Mononuclear cell (primary cell): ENCODE results near the gene ATP9A. TPM values are rescaled to one million over a fixed set of nuclear protein-coding genes. Genes with fewer than 3 reads are reported as not detected.
"Not testable (repeated sequence)": the region's sequence is repeated elsewhere in the genome, so short reads cannot be mapped to it uniquely, and the experiment has no call there.

ENCODE experiments used
- H3K27me3 ChIP-seq: 2 replicates; pipeline ENCODE4 v1.6.0; 2011; ENCODE audit warnings: low read length, control low read depth; ENCODE audit not compliant: insufficient read depth
- H3K4me1 ChIP-seq: 2 replicates; pipeline ENCODE4 v1.5.1; 2011; ENCODE audit warnings: mild to moderate bottlenecking, low read length, control low read depth; ENCODE audit not compliant: insufficient read depth
- H3K4me3 ChIP-seq: 2 replicates; pipeline ENCODE4 v1.5.1; 2011; ENCODE audit warnings: mild to moderate bottlenecking, low read length, moderate library complexity
- H3K9me3 ChIP-seq: 2 replicates; pipeline ENCODE4 v1.5.1; 2011; ENCODE audit warnings: low read depth, mild to moderate bottlenecking, control low read depth, low read length
- total RNA-seq: library from RNA; depleted of rRNA; stranded (reverse); fragments of >200 nt; gene quantifications from one replicate; pipeline ENCODE4 v1.2.3, GENCODE V29; 2012

ATP9A gene, protein sequence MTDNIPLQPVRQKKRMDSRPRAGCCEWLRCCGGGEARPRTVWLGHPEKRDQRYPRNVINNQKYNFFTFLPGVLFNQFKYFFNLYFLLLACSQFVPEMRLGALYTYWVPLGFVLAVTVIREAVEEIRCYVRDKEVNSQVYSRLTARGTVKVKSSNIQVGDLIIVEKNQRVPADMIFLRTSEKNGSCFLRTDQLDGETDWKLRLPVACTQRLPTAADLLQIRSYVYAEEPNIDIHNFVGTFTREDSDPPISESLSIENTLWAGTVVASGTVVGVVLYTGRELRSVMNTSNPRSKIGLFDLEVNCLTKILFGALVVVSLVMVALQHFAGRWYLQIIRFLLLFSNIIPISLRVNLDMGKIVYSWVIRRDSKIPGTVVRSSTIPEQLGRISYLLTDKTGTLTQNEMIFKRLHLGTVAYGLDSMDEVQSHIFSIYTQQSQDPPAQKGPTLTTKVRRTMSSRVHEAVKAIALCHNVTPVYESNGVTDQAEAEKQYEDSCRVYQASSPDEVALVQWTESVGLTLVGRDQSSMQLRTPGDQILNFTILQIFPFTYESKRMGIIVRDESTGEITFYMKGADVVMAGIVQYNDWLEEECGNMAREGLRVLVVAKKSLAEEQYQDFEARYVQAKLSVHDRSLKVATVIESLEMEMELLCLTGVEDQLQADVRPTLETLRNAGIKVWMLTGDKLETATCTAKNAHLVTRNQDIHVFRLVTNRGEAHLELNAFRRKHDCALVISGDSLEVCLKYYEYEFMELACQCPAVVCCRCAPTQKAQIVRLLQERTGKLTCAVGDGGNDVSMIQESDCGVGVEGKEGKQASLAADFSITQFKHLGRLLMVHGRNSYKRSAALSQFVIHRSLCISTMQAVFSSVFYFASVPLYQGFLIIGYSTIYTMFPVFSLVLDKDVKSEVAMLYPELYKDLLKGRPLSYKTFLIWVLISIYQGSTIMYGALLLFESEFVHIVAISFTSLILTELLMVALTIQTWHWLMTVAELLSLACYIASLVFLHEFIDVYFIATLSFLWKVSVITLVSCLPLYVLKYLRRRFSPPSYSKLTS
- total RNA-seq, result 2.3 TPM

DNA sequence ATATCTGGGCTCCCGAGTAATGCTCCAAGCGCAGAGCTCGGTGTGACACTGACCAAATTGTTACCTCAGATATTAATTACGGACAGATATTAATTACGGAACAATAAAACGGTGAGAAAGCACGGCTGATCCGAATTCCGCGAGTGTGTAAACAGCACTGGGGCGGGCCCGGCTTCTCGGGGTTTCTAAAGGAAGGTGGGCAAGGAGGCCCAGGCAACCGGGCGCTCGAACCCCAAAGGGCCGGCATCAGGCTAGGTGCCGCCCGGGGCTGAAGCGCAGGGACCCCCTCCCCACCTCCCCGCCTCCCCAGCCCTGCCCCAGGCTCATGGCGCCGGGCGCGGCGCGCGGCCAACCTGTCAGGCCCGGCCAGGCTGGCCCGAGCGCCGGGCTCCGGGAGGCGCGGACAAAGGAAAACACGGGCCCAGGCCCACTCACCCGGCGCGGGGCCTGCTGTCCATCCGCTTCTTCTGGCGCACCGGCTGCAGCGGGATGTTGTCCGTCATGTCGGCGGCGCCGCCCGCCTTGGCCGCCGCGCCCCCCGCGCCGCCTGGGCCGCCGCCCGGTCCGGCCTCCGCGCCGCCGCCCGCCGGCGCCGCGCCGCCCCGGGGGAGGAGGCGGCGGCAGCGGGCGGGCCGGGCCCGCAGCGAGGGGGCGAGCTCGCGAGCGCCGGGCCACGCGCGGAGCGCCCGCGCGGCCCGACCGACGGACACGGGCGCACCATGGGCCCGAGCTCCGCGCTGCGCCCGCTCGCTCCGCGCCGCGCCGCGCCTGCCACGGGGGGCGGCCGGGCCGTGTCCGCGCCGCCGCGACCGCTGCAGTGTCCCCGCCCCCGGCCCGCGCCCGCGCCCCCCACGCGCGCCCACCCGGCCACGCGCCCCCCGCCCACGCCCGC, at the start of gene ATP9A:
ATP9A (minus strand) TSS at position 524 of the 892 bp plus-strand sequence; CDS start at position 503, 21 bp downstream.
- Histone ChIP-seq H3K4me1 (peaks cover 6% of the 10 kb centered on the region), H3K27me3 (peaks cover 11% of the 10 kb centered on the region), H3K4me3 (peak within 1 kb of the TSS; percentile 25), H3K9me3 (no peaks in the 10 kb centered on the region)

DNA sequence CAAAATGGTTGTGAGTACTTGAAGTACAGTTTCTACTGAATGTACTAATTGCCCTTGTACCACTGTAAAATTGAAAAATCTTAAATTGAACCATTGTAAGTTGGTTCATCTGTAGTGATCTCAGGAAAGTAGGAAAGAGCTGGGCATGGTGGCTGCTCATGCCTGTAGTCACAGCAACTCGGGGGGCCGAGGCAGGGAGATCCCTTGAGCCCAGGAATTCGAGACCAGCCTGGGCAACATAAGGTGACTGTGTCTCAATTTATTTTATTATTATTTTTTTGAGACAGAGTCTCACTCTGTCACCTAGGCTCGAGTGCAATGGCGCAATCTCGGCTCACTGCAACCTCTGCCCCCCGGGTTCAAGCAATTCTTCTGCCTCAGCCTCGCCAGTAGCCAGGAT, 48.7 kb upstream of the ATP9A start:
- H3K4me3 ChIP-seq, H3K4me1 ChIP-seq, H3K27me3 ChIP-seq, H3K9me3 ChIP-seq: not testable (repeated sequence)

DNA sequence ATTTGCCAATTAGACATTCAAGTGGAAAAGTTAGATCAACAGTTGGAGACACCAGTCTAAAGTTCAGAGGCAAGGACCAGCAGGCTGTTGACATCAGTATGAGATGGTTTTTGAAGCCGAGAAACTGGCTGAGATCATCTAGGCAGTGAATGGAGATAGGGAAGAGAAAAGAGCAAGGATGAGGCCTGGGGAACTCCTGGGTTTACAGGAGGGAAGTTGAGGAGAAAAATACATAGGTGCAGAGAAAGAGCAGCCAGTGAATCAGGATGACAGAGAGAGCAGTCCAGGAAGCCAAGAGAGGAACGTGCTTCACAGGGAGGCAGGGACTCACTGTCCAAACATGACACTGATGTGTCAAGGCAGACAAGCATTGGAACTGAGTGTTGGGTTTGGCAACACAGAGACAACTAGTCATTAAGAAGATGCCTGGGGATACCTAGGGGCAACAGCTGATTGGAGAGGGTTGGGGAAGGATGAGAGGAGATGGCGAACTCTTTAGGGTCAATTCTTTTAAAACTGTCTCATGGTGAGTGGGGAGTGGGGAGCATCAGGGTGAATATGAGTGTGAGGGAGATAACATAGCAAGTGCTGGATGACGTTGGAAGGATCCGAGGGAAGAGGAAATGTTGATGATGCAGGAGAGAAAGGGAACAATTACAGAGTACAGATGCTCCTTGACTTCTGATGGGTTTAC, 47.3 kb upstream of the ATP9A start:
- Histone ChIP-seq H3K4me3 (no peak overlapping the region), H3K9me3 (no peaks in the 10 kb centered on the region), H3K4me1 (no peaks in the 10 kb centered on the region), H3K27me3 (no peaks in the 10 kb centered on the region)

DNA sequence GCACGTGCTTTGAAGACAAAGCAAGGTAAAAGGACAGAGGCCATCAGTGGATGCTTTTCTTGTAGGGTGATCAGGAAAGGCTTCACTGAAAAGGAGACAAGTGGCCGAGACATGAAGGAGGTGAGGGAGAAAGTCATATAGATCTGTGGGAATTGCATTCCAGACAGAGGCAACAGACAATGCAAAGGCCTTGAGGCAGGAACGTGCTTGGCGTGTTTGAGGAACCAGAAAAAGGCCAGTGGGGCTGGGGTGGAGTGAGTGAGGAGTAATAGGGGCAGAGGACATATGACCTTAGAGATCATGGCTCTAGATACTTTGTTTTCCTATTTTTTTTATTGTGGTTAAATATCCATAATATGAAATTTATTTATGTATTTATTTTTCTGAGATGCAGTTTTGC, 44.7 kb upstream of the ATP9A start:
- no peaks in the 10 kb centered on the region for H3K27me3 ChIP-seq
- H3K9me3 ChIP-seq, result no peaks in the 10 kb centered on the region
- no peaks in the 10 kb centered on the region for H3K4me1 ChIP-seq
- H3K4me3 ChIP-seq, result no peak overlapping the region

DNA sequence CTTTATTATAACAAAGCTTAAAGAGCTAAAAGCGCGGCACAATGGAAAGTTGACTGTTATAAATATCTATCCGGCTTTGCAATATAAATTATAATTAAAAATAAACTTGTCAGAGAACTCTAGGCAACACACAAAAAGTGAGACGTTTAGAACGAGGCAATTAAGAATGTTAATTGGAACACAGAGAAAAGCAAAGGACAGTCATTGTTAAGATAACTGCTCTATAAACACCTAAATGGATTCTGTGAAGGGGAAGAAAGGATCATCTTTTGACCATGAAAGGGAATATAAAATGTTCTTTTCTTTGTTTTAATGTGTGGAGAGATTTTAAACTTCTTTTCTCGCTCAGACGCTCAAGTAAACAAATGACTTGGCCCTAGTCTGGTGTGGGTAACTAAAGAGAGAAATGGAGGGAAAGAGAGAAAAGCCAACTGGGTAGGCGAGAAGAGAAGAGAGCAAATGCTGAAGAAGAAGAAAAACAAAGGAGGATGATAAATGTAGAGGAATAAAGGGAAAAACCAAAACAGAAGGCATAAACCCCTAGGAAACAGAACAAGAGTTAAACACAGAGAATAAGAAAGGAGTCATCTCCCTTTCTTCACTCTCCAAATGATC, 43.4 kb upstream of the ATP9A start:
- no peak overlapping the region for H3K4me3 ChIP-seq

DNA sequence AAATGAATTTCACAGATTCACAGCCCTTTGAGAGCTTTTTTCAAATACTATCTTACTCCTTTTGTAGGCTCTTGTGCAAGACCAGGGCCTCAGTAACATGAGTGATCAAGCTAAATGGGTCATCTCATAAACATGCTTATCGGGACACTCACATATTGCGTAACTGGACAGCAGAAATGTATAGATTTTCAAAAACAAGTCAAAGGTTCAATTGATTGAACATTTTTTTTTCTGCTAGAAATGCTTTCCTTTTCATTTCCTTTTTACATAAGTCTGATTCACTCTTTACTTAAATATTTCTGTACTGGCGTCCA, 42.8 kb upstream of the ATP9A start:
- Histone ChIP-seq H3K4me1 (no peaks in the 10 kb centered on the region), H3K4me3 (no peak overlapping the region), H3K9me3 (no peaks in the 10 kb centered on the region), H3K27me3 (no peaks in the 10 kb centered on the region)

More for the DNA sequence above, 43.4 kb upstream of the ATP9A start:
- Histone ChIP-seq H3K9me3 (no peaks in the 10 kb centered on the region), H3K27me3 (no peaks in the 10 kb centered on the region), H3K4me1 (no peaks in the 10 kb centered on the region)

DNA sequence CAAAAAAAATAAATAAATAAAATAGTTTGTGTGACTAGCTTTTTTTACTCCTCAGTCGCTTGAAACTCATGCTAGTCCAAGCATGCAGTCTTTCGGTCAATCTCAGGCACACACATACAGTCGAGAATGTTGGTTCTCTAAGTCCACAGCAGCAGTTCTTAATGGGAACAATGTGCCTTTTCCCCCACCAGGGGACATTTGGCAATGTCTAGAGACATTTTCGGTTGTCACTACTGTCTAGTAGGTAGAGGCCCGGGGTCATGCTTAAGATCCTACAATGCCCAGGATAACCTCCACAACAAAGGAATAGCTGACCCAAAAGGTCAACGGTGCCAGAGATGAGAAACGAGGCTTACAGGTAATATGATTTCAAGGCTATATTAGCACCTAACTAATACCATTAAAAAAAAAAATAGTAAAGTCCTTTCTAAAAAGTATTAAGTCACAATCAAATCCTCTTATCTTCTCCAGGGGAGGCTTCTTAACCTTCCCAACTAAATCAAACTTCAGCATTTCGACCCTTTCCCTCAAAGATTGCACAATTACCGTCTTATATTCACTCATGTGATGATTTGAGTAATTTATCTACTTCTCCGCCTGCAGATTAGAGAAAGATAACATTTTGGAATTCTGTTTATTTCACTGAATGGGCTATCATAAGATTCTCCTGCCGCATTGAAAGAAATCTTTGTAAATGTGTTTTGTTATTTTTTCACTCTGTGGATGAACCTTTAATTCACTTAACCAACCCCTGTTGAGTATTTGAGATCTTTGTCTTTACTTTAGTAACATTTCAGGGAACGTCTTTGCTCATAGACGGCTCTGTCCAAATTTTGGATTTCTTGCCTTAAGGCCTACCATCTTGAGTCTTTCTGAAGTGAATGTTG, 42.2 kb upstream of the ATP9A start:
- no peaks in the 10 kb centered on the region for H3K9me3 ChIP-seq
- H3K27me3 ChIP-seq, result no peaks in the 10 kb centered on the region
- H3K4me1 ChIP-seq, result no peaks in the 10 kb centered on the region
- no peak overlapping the region for H3K4me3 ChIP-seq

DNA sequence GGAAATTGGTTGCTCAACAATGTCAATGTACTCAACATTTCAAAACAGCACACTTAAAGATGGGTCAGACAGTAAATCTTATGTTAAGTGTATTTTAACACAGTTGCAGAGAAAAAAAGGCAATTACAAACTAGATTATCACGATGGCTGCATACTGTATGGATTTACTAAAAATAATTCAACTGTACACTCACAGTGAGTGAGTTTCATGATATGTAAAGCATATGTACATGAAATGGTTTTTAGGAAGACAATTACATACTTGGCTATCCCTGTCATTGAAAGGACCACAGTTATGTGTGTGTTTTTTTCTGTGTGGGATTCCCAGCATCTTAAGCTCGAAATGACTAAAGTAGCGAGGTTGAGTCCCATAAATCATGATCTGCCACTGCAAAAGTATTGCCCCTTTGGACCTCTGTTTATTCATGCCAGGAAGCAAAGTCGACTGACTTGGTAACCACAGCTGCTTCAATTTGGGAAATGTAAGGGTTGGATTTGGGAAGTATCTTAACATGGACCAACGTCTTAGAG, 39.6 kb upstream of the ATP9A start:
- H3K9me3 ChIP-seq, result no peaks in the 10 kb centered on the region
- H3K4me3 ChIP-seq, result no peak overlapping the region
- no peaks in the 10 kb centered on the region for H3K4me1 ChIP-seq

DNA sequence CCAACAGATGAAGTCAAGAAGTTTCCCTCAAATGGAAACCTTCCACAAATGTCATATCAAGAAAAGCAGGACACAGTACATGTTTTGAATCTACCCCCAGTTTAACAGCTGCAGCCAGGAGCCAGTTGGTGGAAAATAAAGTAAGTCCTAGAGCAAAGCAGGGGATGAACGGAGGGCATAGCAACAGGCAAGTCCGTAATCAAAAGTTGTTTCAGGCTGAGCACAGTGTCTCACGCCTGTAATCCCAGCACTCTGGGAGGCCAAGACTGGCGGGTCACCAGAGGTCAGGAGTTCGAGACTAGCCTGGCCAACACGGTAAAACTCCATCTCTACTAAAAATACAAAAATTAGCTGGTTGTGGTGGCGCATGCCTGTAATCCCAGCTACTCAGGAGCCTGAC, 36.6 kb upstream of the ATP9A start:
- H3K27me3 ChIP-seq, result peaks cover 36% of the 10 kb centered on the region
- H3K9me3 ChIP-seq, result no peaks in the 10 kb centered on the region
- no peak overlapping the region for H3K4me3 ChIP-seq
- H3K4me1 ChIP-seq, result peaks cover 19% of the 10 kb centered on the region

More for the DNA sequence above, 39.6 kb upstream of the ATP9A start:
- peaks cover 10% of the 10 kb centered on the region for H3K27me3 ChIP-seq

DNA sequence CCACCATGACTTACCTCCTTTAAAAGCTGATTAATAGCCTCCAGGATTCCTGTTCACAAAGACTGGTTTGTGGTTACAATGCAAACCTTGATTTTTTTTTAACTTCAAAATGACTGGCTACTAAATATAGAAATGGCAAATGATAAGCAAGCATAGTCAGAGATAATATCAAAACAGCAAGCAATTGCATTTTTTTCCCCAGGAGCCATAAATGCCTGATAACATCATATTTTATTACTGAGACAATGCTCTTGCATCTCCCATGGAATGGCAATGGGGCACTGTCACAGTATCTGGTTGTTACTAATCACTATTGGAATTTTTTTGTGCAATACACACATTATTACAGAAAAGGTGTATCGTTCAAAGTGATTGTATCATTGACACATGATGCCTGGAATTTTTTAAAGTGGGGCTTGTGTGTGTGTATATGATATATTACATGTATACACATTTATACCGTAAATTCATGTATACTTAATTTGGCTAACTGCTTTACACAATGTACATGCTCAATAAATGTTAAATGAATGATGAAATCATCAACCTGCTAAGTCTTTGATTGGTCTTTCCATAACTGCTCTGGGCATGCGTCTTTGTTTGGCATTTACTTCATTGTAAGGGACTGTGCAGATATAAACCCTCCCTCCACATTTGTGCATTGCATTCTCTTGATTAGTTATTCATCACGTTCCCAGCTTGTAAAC, 35.1 kb upstream of the ATP9A start:
- no peak overlapping the region for H3K4me3 ChIP-seq
- H3K9me3 ChIP-seq, result no peaks in the 10 kb centered on the region
- peaks cover 45% of the 10 kb centered on the region for H3K27me3 ChIP-seq
- H3K4me1 ChIP-seq, result peaks cover 26% of the 10 kb centered on the region

DNA sequence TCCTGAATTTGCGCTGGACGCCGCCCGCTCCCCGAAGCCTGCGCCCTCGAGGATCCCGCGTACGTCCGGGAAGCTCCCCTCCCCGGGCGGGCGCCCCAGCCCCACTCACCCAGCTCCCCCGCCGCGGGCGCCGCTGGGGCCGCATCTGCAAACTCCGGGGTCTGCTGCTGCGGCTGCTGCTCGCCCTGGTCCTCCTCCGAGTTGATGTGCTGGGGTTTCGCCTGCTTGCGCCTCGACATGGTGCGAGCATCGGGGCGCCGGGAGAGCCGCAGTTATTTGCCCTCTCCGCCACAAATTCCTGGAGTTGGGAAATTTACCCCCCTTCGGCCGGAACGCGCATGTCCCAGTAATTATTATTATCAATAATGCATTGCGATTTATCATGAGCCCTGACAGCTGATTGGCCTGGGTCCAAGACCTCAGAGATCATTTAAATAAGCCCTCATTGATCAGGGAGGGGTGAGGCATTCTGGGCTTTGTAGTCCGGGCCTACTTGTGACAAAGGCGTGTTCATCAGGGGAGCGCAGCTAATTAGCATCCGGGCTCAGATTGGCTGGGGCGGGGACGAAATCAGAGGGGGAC, 34.1 kb upstream of the ATP9A start, which contains the start of gene SALL4:
SALL4 (minus strand) TSS at position 352 of the 582 bp plus-strand sequence; CDS start at position 239, 113 bp downstream.
- Histone ChIP-seq H3K4me3 (no peak within 1 kb of the TSS), H3K27me3 (peaks cover 45% of the 10 kb centered on the region), H3K9me3 (no peaks in the 10 kb centered on the region), H3K4me1 (peaks cover 26% of the 10 kb centered on the region)

DNA sequence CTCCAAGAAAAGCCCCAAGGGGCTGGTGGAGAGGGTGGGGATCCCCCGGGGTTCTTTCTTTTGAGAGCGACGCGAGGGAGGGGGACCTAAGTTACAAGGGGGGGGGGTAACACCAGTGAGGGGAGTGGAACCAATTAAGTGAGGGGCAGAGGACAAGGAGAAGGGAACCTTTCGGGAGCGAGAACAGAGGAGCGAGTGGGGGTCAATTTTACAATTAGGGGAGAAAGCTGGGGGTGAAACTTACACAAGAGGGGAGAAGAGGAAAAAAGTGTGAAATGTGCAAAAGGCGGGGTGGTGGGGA, 33.6 kb upstream of the ATP9A start:
- Histone ChIP-seq H3K4me3 (no peak overlapping the region), H3K27me3 (peaks cover 45% of the 10 kb centered on the region), H3K4me1 (peaks cover 26% of the 10 kb centered on the region), H3K9me3 (no peaks in the 10 kb centered on the region)
